NOMO-1 treated with dmso at 0.1 percent for 144 hours (cell line): ENCODE measurements around the gene L1CAM.

Source experiments
- DNase-seq: peaks from one replicate; lab custom pipeline; 2025; ENCODE audit not compliant: unreplicated experiment; lab: John Stamatoyannopoulos, UW

L1CAM gene

DNA sequence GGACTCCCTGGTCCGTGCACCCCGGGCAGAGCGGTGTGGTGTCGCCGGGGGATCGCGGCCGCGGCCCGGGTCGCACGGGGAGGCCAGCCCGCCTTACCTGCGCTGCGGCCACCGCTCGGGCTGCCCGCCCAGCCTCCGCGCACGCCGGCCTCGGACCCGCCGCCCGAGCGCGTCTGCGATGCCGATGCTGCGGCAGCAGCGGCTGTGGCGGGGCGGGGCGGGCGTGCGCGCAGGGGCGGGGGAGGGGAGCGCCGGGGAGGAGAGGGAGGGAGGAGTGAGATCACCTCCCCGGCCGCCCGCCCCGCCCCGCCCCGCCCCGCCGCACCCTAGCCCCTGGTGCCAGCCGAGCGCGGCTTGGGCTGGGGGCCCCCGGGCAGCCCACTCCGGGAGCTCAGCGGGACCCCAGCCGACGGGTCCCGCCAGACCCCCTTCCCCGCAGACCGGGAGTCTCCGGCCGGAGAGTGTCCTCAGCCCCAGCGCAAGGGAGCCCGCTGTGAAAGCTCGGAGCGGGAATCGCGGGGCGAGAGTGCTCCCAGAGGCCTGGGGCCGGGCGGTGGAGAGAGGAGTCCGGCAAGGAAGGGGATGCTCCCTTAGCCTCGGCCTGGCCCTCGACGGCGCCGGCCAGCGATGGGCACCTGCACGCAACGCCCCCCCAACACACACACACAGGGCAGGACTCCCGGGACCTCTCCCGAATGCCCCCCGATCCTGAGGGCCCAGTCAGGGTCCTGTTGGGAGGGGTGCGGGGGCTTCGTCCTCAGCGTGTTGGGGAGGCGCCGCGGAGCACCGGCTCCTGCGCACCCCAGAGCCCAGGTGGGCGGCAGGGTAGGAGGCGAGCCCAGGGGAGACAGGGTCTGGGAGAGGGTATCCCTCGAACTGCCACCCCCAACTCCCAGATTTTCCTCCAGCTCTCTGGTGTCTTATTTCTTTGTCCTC, at the start of gene L1CAM:
Gene L1CAM (minus strand): TSS at position 206 of the 936 bp plus-strand sequence. CDS start 10,337 bp downstream, outside the sequence.
- no peak for DNase-seq

DNA sequence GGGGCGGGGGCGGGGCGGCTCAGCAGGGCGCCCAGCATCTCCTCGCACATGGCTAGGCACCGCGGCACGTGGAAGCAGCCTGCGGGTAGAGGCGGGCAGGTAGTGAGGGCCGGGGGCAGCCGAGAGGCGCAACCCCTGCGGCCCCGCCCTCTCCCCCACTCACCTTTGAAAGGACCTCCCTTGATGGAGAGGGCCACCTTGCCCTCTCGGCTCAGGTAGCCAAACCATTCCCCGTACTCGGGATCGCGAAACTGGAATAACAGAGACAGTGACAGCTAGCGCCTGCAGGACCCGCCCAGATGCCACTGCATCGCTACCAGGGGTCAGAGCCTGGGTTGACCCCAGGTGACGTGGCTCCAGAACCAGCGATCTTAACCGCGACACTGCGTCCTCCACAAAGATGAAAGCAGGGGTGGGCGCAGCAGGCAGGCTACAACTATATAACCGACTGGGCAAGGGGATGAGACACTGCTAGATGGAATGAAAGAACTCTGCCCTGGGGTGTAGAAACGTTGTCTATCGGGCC, 49.4 kb upstream of the L1CAM start:
- no peak for DNase-seq

GRCh38 chrX:153934762-153935325, 48.9 kb upstream of the L1CAM start, which contains the start of gene NAA10:
Gene NAA10 (minus strand): TSS chrX:153935037. CDS start chrX:153934904, 133 bp downstream.
- no peak for DNase-seq

GRCh38 chrX:153934148-153934761, 48.3 kb upstream of the L1CAM start:
- no peak for DNase-seq

- no peak for DNase-seq
Measured at GRCh38 chrX:153933748-153934147, 47.8 kb upstream of the L1CAM start.

GRCh38 chrX:153932220-153932915, 46.4 kb upstream of the L1CAM start:
- DNase-seq: no peak

DNA sequence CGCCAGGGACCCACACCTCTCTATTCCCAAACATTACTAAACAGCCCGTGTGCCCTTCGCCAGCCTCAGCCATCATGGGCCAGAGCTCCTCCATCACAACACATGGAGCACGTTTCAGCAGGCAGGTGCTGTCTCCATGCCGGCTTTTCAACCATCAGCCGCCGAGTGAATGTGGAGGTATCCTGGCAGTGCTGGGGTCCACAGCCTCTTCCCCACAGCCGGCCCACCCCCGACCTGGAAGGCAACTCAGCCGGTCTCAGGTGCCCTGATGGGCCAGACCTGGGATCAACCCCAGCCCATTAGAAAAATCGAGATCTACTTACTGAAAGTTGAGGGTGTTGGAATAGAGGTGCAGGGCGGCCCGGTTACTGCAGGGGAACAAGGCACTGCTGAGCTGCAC, 45.8 kb upstream of the L1CAM start:
- no peak for DNase-seq

DNA sequence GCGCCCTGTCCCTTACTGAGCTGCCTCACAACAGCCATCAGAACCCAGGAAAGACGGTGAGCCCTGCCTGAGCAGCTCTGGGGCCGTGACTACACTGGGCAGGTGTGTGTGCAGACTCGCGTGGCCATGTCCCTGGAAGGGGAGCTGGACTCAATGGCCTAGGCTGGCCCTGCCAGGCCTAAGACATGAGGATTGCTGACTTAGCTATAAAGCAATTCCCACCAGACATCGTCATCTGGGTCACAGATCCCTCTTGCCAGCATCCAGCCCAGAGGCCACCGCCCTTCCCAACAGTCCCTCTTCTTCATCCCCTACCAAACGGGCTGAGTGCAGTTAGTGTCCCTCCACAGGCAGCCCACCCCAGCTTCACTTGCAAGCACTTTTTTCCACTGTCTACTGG, 45.2 kb upstream of the L1CAM start:
- DNase-seq: no peak

- DNase-seq: no peak
Measured at GRCh38 chrX:153930011-153930910, 44.3 kb upstream of the L1CAM start.

- no peak for DNase-seq
Measured at GRCh38 chrX:153929576-153929975, 43.6 kb upstream of the L1CAM start.

GRCh38 chrX:153928846-153929245, 42.9 kb upstream of the L1CAM start:
- DNase-seq: no peak

DNA sequence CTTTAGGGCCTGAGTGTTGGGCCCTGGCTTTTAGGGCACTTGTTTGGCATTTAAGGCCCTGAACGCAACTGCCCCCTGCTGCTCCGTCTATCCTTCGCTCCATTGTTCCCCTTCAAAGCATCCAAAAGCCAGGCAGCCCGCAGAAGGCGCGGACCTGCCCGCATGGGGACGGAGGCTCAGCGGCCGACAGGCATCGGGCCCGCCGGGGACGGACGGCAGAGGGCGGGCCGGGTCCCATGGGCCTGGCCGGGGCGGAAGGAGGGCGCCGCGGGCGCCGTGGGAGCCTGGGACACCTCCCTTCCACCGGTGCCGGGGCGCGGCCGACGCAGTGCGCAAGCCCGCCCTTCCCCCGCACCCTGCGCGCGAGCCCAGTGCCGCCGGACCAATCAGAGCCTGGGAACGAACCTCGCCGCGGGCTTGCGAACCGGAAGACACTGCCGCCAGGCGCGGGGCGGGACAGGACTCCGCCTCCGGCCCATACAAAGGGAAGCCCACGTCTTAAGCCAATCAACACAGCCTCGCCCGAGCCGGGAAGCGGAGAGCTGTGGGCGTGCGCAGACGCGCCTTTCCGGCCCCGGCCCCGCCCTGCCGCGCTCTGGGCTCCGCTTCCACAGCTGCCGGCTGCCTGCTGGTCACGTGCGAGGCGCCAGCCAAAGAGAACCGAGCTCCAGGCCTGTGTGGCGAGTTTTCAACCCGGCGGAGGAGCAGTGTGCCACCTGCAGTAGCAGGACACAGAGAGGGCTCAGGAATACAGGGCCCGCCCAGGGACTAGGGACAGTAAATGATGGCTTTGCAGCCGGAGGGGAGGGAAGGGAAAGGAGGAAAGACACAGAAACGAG, 42.2 kb upstream of the L1CAM start:
- peak; percentile 98 for DNase-seq

GRCh38 chrX:153927672-153927921, 41.6 kb upstream of the L1CAM start:
- DNase-seq: no peak

- DNase-seq: peak; percentile 95
Measured at GRCh38 chrX:153926858-153927671, 41.1 kb upstream of the L1CAM start.

DNA sequence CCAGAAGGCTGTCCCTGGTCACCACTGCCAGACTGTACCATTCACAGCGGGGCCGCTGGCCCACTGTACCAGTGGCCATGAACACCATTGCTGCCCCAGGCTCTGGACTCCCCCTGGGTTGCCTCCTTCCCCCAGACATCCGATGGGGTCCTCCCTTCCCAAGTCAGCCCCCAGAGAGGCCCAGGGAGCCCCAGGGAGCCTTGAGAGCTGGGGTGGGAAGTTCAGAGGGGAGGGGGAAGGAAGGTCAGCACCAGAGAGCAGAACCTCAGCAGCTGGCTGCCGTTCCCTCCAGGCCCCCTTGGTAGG, 40.5 kb upstream of the L1CAM start:
- DNase-seq: peak; percentile 66

- DNase-seq: no peak
Measured at GRCh38 chrX:153925739-153926551, 40.0 kb upstream of the L1CAM start, which contains the start of gene ARHGAP4. Gene ARHGAP4 (minus strand): TSS chrX:153926264. CDS start chrX:153926202, 62 bp downstream.

DNA sequence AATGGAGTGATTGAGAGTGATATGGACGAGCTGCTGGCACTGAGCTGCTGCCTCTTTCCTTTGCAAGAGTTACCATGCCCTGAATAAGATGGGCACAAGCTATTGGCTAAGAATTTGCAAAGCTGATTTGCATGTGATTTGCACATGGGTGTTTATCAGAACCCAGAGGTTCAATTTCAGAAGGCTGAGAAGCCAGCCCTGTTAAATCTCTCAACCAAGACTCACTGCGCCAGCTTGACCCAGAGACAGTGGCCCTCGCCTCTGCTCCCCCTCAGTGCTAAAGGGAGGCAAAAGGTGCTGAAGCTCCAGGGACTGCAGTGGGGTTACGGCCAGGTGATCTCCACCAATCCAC, 39.4 kb upstream of the L1CAM start:
- DNase-seq: no peak
